GM23338 (cell line): Measurements from ENCODE around the gene SLC9A2. TPM values are rescaled to one million over a fixed set of nuclear protein-coding genes. Genes with fewer than 3 reads are reported as not detected.

Experiments
- ATAC-seq: fragments of 200-7000 bp; cut with Tn5 transposase; 3 replicates; pipeline ENCODE4 v1.9.1; 2020
- DNase-seq: peaks from one replicate; pipeline ENCODE4 v3.0.0-alpha.2; 2015; ENCODE audit warnings: low spot score
- H2AFZ ChIP-seq: fragments of 200-600 bp; sonication (generic); 2 replicates; pipeline ENCODE4 v1.8.0; 2016; ENCODE audit warnings: antibody characterized with exemption, mild to moderate bottlenecking, moderate library complexity
- H3F3A ChIP-seq: fragments of 200-600 bp; sonication (generic); replicated peaks from 2 replicates; pipeline ENCODE4 v1.8.0; 2017; ENCODE audit warnings: antibody characterized with exemption, mixed run types, low read depth
- H3K27ac ChIP-seq: fragments of 200-600 bp; sonication (generic); 2 replicates; pipeline ENCODE4 v1.6.1; 2016; ENCODE audit warnings: low read depth
- H3K27me3 ChIP-seq: fragments of 200-600 bp; sonication (generic); 2 replicates; pipeline ENCODE4 v1.8.0; 2016; ENCODE audit warnings: mild to moderate bottlenecking, mixed run types, moderate library complexity; ENCODE audit not compliant: insufficient read depth
- H3K36me3 ChIP-seq: fragments of 200-600 bp; sonication (generic); 2 replicates; pipeline ENCODE4 v1.8.0; 2016; ENCODE audit warnings: mild to moderate bottlenecking; ENCODE audit not compliant: insufficient read depth
- H3K4me1 ChIP-seq: fragments of 200-600 bp; sonication (generic); 2 replicates; pipeline ENCODE4 v1.8.0; 2016; ENCODE audit warnings: mild to moderate bottlenecking, moderate library complexity; ENCODE audit not compliant: insufficient read depth
- H3K4me2 ChIP-seq: fragments of 200-600 bp; sonication (generic); 2 replicates; pipeline ENCODE4 v1.7.1; 2017; ENCODE audit warnings: mixed run types
- H3K4me3 ChIP-seq: fragments of 200-600 bp; sonication (generic); 2 replicates; pipeline ENCODE4 v1.6.1; 2016; ENCODE audit warnings: mixed run types
- H3K79me2 ChIP-seq: fragments of 200-600 bp; sonication (generic); replicated peaks from 2 replicates; pipeline ENCODE4 v1.8.0; 2017; ENCODE audit warnings: mild to moderate bottlenecking; ENCODE audit not compliant: insufficient read depth
- H3K9me2 ChIP-seq: fragments of 200-600 bp; sonication (generic); 2 replicates; pipeline ENCODE4 v1.8.0; 2017; ENCODE audit not compliant: insufficient read depth
- H4K20me1 ChIP-seq: fragments of 200-600 bp; sonication (generic); replicated peaks from 2 replicates; pipeline ENCODE4 v1.8.0; 2017; ENCODE audit warnings: mild to moderate bottlenecking; ENCODE audit not compliant: insufficient read depth
- H3K27ac Mint-ChIP-seq: 2 replicates; pipeline ENCODE4 v1.8.0; 2020; ENCODE audit warnings: inconsistent platforms, mild to moderate bottlenecking, moderate library complexity, mixed read lengths
- H3K27me3 Mint-ChIP-seq: 3 replicates; pipeline ENCODE4 v1.8.0; 2022; ENCODE audit warnings: low read depth, mild to moderate bottlenecking, moderate library complexity, mixed read lengths, inconsistent platforms; ENCODE audit not compliant: insufficient read depth, poor library complexity
- H3K36me3 Mint-ChIP-seq: 3 replicates; pipeline ENCODE4 v1.8.0; 2021; ENCODE audit warnings: low read depth, mild to moderate bottlenecking, inconsistent platforms, moderate library complexity, mixed read lengths
- H3K4me1 Mint-ChIP-seq: 3 replicates; pipeline ENCODE4 v1.8.0; 2020; ENCODE audit warnings: mild to moderate bottlenecking, inconsistent platforms, mixed read lengths
- H3K4me3 Mint-ChIP-seq: 3 replicates; pipeline ENCODE4 v1.8.0; 2021; ENCODE audit warnings: moderate library complexity, mild to moderate bottlenecking, inconsistent platforms, mixed read lengths
- H3K9me3 Mint-ChIP-seq: 3 replicates; pipeline ENCODE4 v1.8.0; 2020; ENCODE audit warnings: moderate library complexity, mild to moderate bottlenecking, inconsistent platforms, mixed read lengths
- CTCF ChIP-seq, 2 experiments: fragments of 200-600 bp in 1 of 2; sonication (generic) in 1 of 2; conservative IDR thresholded peaks; 2 replicates each; pipeline versions ENCODE4 v1.5.1 to v1.6.1; 2016 to 2017; ENCODE audit warnings: antibody characterized with exemption in 2 of 2, low read depth in 2 of 2, mild to moderate bottlenecking in 2 of 2, moderate library complexity in 1 of 2
- ETS1 ChIP-seq: IDR thresholded peaks from 2 replicates; pipeline ENCODE4 v1.6.1; 2016; ENCODE audit warnings: antibody characterized with exemption
- JUNB ChIP-seq: IDR thresholded peaks from one replicate; pipeline ENCODE4 v1.6.1; 2016; ENCODE audit warnings: antibody characterized with exemption; ENCODE audit not compliant: unreplicated experiment
- NANOG ChIP-seq: IDR thresholded peaks from 2 replicates; pipeline ENCODE4 v1.6.1; 2016; ENCODE audit warnings: antibody characterized with exemption, borderline replicate concordance
- REST ChIP-seq: IDR thresholded peaks from one replicate; pipeline ENCODE4 v1.6.1; 2018; ENCODE audit warnings: antibody characterized with exemption; ENCODE audit not compliant: unreplicated experiment
- STAT1 ChIP-seq: IDR thresholded peaks from one replicate; pipeline ENCODE4 v1.6.1; 2016; ENCODE audit warnings: antibody characterized with exemption; ENCODE audit not compliant: unreplicated experiment
- ZNF114 ChIP-seq: fragments of 250-450 bp; sonication (Bioruptor Pico); IDR thresholded peaks from 2 replicates; pipeline ENCODE4 v1.5.0; 2020; ENCODE audit warnings: mild to moderate bottlenecking, moderate library complexity
- ZNF462 ChIP-seq: fragments of 250-450 bp; sonication (Bioruptor Pico); IDR thresholded peaks from 2 replicates; pipeline ENCODE4 v1.5.0; 2020; ENCODE audit warnings: mild to moderate bottlenecking, moderate library complexity
- polyA plus RNA-seq: library from polyadenylated mRNA; unstranded; fragments of >200 nt; fragmentation: Nextera tagmentation; extraction: Ambion mirVana; gene quantifications from 2 replicates; pipeline ENCODE4 v1.2.1, GENCODE V29; 2016
- total RNA-seq: library from RNA; depleted of rRNA; stranded (reverse); fragments of >200 nt; shearing (Covaris generic); gene quantifications from 2 replicates; pipeline ENCODE4 v1.2.3, GENCODE V29; 2014

Gene SLC9A2
- total and polyA plus RNA-seq, 2 experiments from 2014 or later = 0.03 to 0.24 TPM

GRCh38 chr2:102749938-102750337 lies 130.6 kb downstream of the SLC9A2 start (continued):
- TF ChIP-seq ZNF462 (CRISPR knock-in tag) (no peak), ETS1 (no peak), STAT1 (no peak), NANOG (no peak), ZNF114 (CRISPR knock-in tag) (no peak)

- Mint-ChIP-seq H3K27ac (no peak overlapping the region), H3K27me3 (no peaks in the 10 kb centered on the region), H3K9me3 (no peaks in the 10 kb centered on the region), H3K36me3 (no peaks in the 10 kb centered on the region), H3K4me3 (no peak overlapping the region), H3K4me1 (peaks cover 6% of the 10 kb centered on the region)
- Histone ChIP-seq H3K79me2 (no peaks in the 10 kb centered on the region), H4K20me1 (no peaks in the 10 kb centered on the region), H2AFZ (no peak overlapping the region), H3K36me3 (no peaks in the 10 kb centered on the region), H3K9me2 (no peaks in the 10 kb centered on the region), H3K27ac (no peak overlapping the region), H3K27me3 (no peaks in the 10 kb centered on the region), H3K4me2 (no peak overlapping the region), H3K4me3 (no peak overlapping the region), H3K4me1 (no peaks in the 10 kb centered on the region), H3F3A (no peaks in the 10 kb centered on the region)
- DNase-seq (peak; percentile 74), ATAC-seq (peak; percentile 50; the same call in 1 of the 3 replicates)
- TF ChIP-seq STAT1 = no peak
- no peak for TF ChIP-seq JUNB
- no peak for TF ChIP-seq REST
- peak; percentile 63 to 86 for TF ChIP-seq CTCF (conservative IDR thresholded peaks at IDR 0.05; ENCODE audit: low read depth in 2 of 2)
These were observed 134.3 kb downstream of the SLC9A2 start for GRCh38 chr2:102753563-102754159.
